HEK293 (cell line): ENCODE data around the gene NEMP2.

Source experiments
- CTCF ChIA-PET: fragments of 350-600 bp; formaldehyde crosslinking; extraction: SDS; loops from one replicate; lab custom pipeline; 2021; ENCODE audit warnings: antibody characterized with exemption; lab: Yijun Ruan, JAX
- POLR2A ChIA-PET: fragments of 300-600 bp; formaldehyde crosslinking; extraction: SDS; loops from one replicate; lab custom pipeline; 2020; ENCODE audit warnings: antibody characterized with exemption, inconsistent platforms; lab: Yijun Ruan, JAX
- H3K27ac ChIP-seq: fragments of 200-500 bp; sonication (Bioruptor generic); 2 replicates; pipeline ENCODE4 v1.5.1; 2014; ENCODE audit warnings: low read depth, low read length, control low read depth, inconsistent platforms; ENCODE audit errors: extremely low read depth
- H3K36me3 ChIP-seq, 2 experiments: fragments of 200-500 bp in 1 of 2; sonication (Bioruptor generic) in 1 of 2; 1 replicate in 1 of 2; 2 replicates in 1 of 2; pipeline ENCODE4 v1.5.1; 2014 to 2017; ENCODE audit warnings: inconsistent platforms in 2 of 2, low read length in 2 of 2; ENCODE audit not compliant: control insufficient read depth in 2 of 2, insufficient read depth in 1 of 2
- H3K4me1 ChIP-seq: fragments of 200-500 bp; sonication (Bioruptor generic); 2 replicates; pipeline ENCODE4 v1.5.1; 2014; ENCODE audit warnings: mild to moderate bottlenecking, low read length, inconsistent platforms; ENCODE audit not compliant: control insufficient read depth, insufficient read depth
- H3K4me3 ChIP-seq: 2 replicates; pipeline ENCODE4 v1.5.1; 2011; ENCODE audit warnings: low read depth, mild to moderate bottlenecking, control low read depth, low read length, moderate library complexity
- H3K9me3 ChIP-seq: fragments of 200-500 bp; sonication (Bioruptor generic); 2 replicates; pipeline ENCODE4 v1.5.1; 2014; ENCODE audit warnings: low read depth, low read length, inconsistent platforms; ENCODE audit not compliant: control insufficient read depth, insufficient read depth
- EGR2 ChIP-seq: fragments of 450-650 bp; formaldehyde crosslinking; IDR thresholded peaks from 2 replicates; pipeline ENCODE4 v1.5.1; 2016; ENCODE audit warnings: low read depth, missing biosample characterization, missing genetic modification characterization
- GLIS1 ChIP-seq: fragments of 450-650 bp; formaldehyde crosslinking; IDR thresholded peaks from 2 replicates; pipeline ENCODE4 v1.5.1; 2016; ENCODE audit warnings: missing biosample characterization, missing genetic modification characterization
- KLF8 ChIP-seq: fragments of 450-650 bp; formaldehyde crosslinking; IDR thresholded peaks from 2 replicates; pipeline ENCODE4 v1.5.1; 2016; ENCODE audit warnings: missing biosample characterization, missing genetic modification characterization
- PRDM10 ChIP-seq: fragments of 450-650 bp; formaldehyde crosslinking; IDR thresholded peaks from 2 replicates; pipeline ENCODE4 v1.5.1; 2016; ENCODE audit warnings: missing biosample characterization, missing genetic modification characterization
- YY1 ChIP-seq: fragments of 450-650 bp; formaldehyde crosslinking; IDR thresholded peaks from 2 replicates; pipeline ENCODE4 v1.5.1; 2018; ENCODE audit warnings: missing biosample characterization, missing genetic modification characterization
- ZBTB1 ChIP-seq: fragments of 450-650 bp; formaldehyde crosslinking; IDR thresholded peaks from 2 replicates; pipeline ENCODE4 v1.5.1; 2016; ENCODE audit warnings: missing biosample characterization, missing genetic modification characterization
- ZIC2 ChIP-seq: fragments of 450-650 bp; formaldehyde crosslinking; IDR thresholded peaks from 2 replicates; pipeline ENCODE4 v1.5.1; 2016; ENCODE audit warnings: missing biosample characterization, missing genetic modification characterization
- ZNF311 ChIP-seq: fragments of 450-650 bp; formaldehyde crosslinking; IDR thresholded peaks from 2 replicates; pipeline ENCODE4 v1.5.1; 2017; ENCODE audit warnings: missing biosample characterization, missing genetic modification characterization, borderline replicate concordance
- ZNF426 ChIP-seq: fragments of 450-650 bp; formaldehyde crosslinking; IDR thresholded peaks from 2 replicates; pipeline ENCODE4 v1.5.1; 2017; ENCODE audit warnings: missing biosample characterization, missing genetic modification characterization, mild to moderate bottlenecking, inconsistent platforms, moderate library complexity
- ZNF48 ChIP-seq: fragments of 450-650 bp; formaldehyde crosslinking; IDR thresholded peaks from 2 replicates; pipeline ENCODE4 v1.5.1; 2016; ENCODE audit warnings: missing biosample characterization, missing genetic modification characterization
- ZNF529 ChIP-seq: fragments of 450-650 bp; formaldehyde crosslinking; IDR thresholded peaks from 2 replicates; pipeline ENCODE4 v1.5.1; 2017; ENCODE audit warnings: missing genetic modification characterization, missing biosample characterization; ENCODE audit not compliant: insufficient replicate concordance
- ZNF558 ChIP-seq: fragments of 450-650 bp; formaldehyde crosslinking; IDR thresholded peaks from 2 replicates; pipeline ENCODE4 v1.5.1; 2016; ENCODE audit warnings: missing biosample characterization, missing genetic modification characterization
- ZNF664 ChIP-seq: fragments of 450-650 bp; formaldehyde crosslinking; IDR thresholded peaks from 2 replicates; pipeline ENCODE4 v1.5.1; 2016; ENCODE audit warnings: missing biosample characterization, missing genetic modification characterization
- ZNF837 ChIP-seq: fragments of 450-650 bp; formaldehyde crosslinking; IDR thresholded peaks from 2 replicates; pipeline ENCODE4 v1.5.1; 2016; ENCODE audit warnings: missing biosample characterization, missing genetic modification characterization
- TF ChIP-seq, protein P1 (sequence below): fragments of 450-650 bp; formaldehyde crosslinking; IDR thresholded peaks from 2 replicates; pipeline ENCODE4 v1.5.1; 2017; ENCODE audit warnings: missing biosample characterization, missing genetic modification characterization
- TF ChIP-seq, protein P2 (sequence below): fragments of 450-650 bp; formaldehyde crosslinking; IDR thresholded peaks from 2 replicates; pipeline ENCODE4 v1.5.1; 2016; ENCODE audit warnings: missing biosample characterization, missing genetic modification characterization
- TF ChIP-seq, protein P3 (sequence below): fragments of 450-650 bp; formaldehyde crosslinking; IDR thresholded peaks from 2 replicates; pipeline ENCODE4 v1.5.1; 2016; ENCODE audit warnings: missing biosample characterization, missing genetic modification characterization

Gene NEMP2

DNA sequence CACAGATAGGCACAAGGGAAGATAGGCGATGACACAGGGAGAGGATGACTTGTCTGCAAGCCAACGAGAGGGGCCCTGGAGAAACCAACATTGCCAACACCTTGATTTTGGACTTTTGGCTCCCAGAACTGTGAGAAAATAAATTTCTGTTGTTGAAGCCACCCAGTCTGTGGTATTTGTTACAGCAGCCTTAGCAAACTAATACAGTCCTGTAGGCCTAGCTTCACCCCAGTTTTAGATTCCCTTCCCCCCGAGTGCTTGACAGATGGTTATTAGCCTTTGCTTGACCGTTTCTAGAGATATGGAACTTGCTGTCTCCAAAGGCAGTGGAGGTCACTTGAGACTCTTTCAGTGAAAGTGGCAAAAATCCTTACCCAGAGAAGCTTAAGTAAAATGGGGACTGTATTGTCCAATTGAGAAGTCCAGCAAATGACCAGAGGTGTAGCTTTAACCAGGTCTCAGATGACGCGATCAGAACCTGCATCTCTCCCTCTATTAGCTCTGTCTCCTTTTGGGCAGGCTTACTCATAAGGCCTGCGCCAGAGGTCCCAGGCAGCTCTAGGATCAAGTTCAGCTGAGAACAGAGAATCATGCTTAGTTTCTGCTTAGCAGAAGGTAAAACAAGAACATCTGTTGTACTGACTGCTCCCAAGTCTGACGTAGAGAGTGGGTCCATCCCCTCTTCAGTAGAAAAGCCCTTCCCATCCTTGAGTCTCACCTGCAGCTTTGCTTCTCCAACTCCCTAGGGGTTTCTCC, 76.0 kb downstream of the NEMP2 start:
- CTCF ChIA-PET, result no interaction called here
- no peak for TF ChIP-seq KLF8 (tag by site-specific recombination)
- H3K4me3 ChIP-seq, result no peak overlapping the region
- no peaks in the 10 kb centered on the region for H3K9me3 ChIP-seq
- POLR2A ChIA-PET, result no interaction called here
- H3K4me1 ChIP-seq, result no peaks in the 10 kb centered on the region
- H3K27ac ChIP-seq, result no peak overlapping the region
- no peaks in the 10 kb centered on the region for H3K36me3 ChIP-seq

GRCh38 chr2:190457256-190457655, 77.3 kb downstream of the NEMP2 start:
- H3K4me3 ChIP-seq, result no peak overlapping the region
- ChIA-PET POLR2A (no interaction called here), CTCF (no interaction called here)
- H3K36me3 ChIP-seq, result no peaks in the 10 kb centered on the region
- TF ChIP-seq ZNF837 (tag by site-specific recombination) (no peak), YY1 (tag by site-specific recombination) (no peak), ZNF311 (tag by site-specific recombination) (no peak), EGR2 (tag by site-specific recombination) (no peak)
- no peak overlapping the region for H3K27ac ChIP-seq
- H3K9me3 ChIP-seq, result no peaks in the 10 kb centered on the region
- no peaks in the 10 kb centered on the region for H3K4me1 ChIP-seq

DNA sequence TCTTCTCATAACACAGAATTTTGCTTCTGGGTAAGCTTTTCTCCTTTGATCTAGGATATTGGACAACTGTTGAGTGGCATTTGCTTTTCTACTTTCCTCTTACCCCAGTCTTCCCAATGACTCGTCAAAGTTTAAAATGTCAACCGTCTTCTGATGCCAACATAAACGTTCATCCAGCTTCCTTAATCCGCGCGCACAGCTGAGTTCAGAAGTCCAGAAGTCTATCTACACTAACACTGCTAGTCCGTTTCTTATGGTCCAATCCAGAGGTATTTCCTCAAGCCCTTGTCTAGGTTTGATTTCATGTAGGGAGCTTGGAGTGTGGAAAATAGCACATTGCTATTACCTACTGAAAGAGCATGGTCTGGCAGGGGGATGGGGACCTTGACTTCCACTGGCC, 77.7 kb downstream of the NEMP2 start:
- Histone ChIP-seq H3K4me3 (no peak overlapping the region), H3K27ac (no peak overlapping the region), H3K4me1 (no peaks in the 10 kb centered on the region), H3K36me3 (no peaks in the 10 kb centered on the region), H3K9me3 (no peaks in the 10 kb centered on the region)
- TF ChIP-seq PRDM10 (tag by site-specific recombination) (no peak), ZIC2 (no peak), GLIS1 (tag by site-specific recombination) (no peak), ZNF48 (tag by site-specific recombination) (no peak), ZBTB1 (no peak), ZNF664 (tag by site-specific recombination) (no peak), YY1 (tag by site-specific recombination) (no peak), ZNF529 (tag by site-specific recombination) (no peak), ZNF558 (tag by site-specific recombination) (no peak), ZNF426 (tag by site-specific recombination) (no peak)
- TF ChIP-seq, protein P1, sequence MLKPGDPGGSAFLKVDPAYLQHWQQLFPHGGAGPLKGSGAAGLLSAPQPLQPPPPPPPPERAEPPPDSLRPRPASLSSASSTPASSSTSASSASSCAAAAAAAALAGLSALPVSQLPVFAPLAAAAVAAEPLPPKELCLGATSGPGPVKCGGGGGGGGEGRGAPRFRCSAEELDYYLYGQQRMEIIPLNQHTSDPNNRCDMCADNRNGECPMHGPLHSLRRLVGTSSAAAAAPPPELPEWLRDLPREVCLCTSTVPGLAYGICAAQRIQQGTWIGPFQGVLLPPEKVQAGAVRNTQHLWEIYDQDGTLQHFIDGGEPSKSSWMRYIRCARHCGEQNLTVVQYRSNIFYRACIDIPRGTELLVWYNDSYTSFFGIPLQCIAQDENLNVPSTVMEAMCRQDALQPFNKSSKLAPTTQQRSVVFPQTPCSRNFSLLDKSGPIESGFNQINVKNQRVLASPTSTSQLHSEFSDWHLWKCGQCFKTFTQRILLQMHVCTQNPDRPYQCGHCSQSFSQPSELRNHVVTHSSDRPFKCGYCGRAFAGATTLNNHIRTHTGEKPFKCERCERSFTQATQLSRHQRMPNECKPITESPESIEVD (tag by site-specific recombination), result no peak
- TF ChIP-seq, protein P2, sequence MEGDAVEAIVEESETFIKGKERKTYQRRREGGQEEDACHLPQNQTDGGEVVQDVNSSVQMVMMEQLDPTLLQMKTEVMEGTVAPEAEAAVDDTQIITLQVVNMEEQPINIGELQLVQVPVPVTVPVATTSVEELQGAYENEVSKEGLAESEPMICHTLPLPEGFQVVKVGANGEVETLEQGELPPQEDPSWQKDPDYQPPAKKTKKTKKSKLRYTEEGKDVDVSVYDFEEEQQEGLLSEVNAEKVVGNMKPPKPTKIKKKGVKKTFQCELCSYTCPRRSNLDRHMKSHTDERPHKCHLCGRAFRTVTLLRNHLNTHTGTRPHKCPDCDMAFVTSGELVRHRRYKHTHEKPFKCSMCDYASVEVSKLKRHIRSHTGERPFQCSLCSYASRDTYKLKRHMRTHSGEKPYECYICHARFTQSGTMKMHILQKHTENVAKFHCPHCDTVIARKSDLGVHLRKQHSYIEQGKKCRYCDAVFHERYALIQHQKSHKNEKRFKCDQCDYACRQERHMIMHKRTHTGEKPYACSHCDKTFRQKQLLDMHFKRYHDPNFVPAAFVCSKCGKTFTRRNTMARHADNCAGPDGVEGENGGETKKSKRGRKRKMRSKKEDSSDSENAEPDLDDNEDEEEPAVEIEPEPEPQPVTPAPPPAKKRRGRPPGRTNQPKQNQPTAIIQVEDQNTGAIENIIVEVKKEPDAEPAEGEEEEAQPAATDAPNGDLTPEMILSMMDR (tag by site-specific recombination), result no peak
- TF ChIP-seq, protein P3, sequence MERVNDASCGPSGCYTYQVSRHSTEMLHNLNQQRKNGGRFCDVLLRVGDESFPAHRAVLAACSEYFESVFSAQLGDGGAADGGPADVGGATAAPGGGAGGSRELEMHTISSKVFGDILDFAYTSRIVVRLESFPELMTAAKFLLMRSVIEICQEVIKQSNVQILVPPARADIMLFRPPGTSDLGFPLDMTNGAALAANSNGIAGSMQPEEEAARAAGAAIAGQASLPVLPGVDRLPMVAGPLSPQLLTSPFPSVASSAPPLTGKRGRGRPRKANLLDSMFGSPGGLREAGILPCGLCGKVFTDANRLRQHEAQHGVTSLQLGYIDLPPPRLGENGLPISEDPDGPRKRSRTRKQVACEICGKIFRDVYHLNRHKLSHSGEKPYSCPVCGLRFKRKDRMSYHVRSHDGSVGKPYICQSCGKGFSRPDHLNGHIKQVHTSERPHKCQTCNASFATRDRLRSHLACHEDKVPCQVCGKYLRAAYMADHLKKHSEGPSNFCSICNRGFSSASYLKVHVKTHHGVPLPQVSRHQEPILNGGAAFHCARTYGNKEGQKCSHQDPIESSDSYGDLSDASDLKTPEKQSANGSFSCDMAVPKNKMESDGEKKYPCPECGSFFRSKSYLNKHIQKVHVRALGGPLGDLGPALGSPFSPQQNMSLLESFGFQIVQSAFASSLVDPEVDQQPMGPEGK (tag by site-specific recombination), result no peak
- ChIA-PET CTCF (no interaction called here), POLR2A (no interaction called here)
